Activated T-cell treated with anti-CD3 and anti-CD28 coated beads, Interleukin-2, amount 50 U/mL, for 48 hours (primary cell): ENCODE data around the gene ZNF385B.
"Not testable (repeated sequence)": the region's sequence is repeated elsewhere in the genome, so short reads cannot be mapped to it uniquely, and the experiment has no call there.

Experiments used
- DNase-seq, 2 experiments: peaks; one replicate each; pipeline ENCODE4 v3.0.0-alpha.2; 2020

Gene ZNF385B

DNA sequence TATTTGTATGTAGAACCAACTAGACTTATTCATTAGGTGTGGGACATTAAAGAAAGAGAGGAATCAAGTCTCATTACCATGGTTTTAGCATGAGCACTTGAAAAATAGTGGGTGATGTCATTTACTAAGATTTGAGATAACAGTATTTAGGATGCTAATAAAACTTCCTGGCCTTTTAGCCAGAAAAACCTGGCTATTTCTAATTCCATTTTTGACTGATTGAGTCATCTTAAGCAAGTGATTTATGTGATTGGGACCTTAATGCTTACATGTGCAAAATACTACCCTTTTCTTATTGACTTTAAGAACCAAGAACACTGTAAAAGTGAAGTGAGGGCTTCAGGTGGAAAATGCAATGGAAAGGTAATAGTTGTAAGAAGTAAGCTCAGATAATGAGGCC lies 400.0 kb downstream of the ZNF385B start:
- DNase-seq, result no peak

DNA sequence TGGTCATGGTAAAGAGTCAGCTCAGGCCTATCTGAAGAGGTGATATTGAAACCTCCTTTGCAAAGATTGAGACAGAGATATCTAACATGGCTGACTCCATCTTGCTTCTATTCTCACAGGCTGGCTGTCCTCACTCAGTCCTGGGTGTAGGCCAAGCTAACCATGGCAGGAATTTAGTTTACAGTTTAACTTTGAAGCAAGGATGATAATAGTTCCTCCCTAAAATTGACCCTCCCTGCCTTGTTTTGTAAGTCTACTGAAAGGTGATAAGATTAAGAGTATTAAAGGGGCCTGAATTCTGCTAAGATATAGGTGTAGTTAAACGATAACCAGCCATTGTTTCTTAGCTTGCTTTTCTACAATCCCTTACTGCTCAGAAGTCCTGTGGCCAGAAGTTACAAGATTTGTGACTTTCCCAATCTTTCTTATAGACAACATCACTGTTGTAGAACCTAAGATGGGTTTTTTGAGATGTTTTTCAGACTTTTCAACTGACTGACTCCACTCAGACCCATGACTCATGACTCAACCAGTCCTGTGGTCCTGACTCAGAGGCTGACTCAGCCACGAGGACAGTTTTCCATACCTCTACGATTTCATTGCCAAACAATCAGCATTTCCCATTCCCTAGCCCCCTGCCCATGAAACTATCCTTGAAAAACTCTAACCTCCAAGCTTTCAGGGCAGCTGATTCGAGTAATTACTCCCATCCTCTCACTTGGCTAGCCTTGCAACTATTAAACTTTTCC lies 401.1 kb downstream of the ZNF385B start:
- peak; percentile 40 to 42 for DNase-seq

DNA sequence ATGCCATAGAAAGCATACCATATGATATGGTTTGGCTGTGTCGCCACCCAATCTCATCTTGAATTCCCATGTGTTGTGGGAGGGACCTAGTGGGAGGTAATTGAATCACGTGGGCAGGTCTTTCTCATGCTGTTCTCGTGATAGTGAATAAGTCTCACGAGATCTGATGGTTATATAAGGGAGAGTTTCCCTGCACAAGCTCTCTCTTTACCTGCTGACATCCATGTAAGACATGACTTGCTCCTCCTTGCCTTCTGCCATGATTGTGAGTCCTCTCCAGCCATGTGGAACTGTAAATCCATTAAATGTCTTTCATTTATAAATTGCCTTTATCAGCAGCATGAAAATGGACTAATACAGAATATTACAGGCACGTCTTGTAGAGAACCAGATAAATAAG lies 403.3 kb downstream of the ZNF385B start:
- DNase-seq, result not testable (repeated sequence)

DNA sequence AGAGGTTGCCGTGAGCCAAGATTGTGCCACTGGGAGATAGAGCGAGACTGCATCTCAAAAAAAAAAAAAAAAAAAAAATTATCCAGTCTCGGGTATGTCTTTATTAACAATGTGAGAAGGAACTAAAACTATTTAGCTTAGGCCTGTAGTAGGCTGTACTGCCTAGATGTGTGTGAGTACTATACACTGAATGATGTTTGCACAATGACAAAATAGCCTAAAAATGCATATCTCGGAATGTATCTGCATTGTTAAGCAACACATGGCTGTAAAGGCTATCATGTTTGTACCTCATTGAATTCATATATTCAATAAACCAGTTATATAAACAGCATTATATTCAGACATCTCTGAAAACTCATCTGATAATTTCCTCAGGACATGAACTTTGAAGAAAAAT lies 405.6 kb downstream of the ZNF385B start:
- DNase-seq, result no peak

DNA sequence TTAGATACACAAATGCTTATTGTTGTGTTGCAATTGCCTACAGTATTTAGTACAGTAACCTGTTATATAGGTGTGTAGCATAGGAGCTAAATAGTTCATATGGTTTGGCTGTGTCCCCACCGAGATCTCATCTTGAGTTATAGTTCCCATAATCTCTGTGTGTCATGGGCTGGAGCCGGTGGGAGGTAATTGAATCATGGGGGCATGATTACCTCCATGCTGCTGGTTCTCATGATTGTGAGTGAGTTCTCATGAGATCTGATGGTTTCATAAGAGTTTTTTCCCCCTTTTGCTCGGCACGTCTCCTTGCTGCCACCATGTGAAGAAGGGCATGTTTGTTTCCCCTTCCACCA lies 406.3 kb downstream of the ZNF385B start:
- no peak for DNase-seq

DNA sequence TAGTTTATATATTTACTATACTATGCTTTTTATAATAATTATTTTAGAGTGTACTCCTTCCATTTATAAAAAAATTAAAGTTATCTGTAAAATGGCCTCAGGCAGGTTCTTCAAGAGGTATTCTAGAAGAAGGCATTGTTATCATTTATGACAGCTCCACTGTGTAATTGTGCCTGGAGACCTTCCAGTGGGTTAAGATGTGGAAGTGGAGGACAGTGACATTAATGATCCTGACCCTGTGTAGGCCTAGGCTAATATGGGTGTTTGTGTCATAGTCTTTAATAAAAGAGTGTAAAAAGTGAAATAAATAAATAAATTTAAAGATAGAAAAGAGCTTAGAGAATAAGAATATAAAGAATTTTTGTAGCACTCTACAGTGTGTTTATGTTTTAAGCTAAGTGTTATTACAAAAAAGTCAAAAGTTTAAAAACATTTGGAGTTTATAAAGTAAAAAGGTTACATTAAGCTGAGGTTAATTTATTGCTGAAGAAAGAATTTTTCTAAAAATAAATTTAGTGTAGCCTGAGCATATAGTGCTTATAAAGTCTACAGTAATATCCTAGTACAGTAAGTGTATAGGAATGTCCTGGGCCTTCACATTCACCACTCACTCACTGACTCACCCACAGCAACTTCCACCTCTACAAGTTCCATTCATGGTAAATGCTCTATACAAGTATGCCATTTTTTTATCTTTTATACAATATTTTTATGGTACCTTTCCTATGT lies 406.8 kb downstream of the ZNF385B start:
- DNase-seq, result no peak

DNA sequence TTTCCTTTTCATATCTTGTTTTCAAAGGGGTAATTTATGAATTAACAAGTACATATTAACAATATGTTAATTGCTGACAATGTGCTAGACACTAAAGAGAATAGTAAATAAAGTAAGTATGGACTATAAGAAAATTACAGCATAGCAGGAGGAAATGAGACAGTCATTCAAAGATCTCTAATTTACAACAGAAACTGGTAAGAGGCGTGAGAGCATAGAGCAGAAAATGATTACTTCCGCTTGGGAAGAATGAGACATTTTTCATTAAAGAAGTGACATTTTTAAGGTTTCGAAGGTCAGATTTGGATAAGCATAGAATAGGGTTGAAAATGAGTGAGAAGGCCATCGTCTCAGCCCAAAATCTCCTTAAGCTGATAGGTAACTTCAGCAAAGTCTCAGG lies 412.4 kb downstream of the ZNF385B start:
- no peak for DNase-seq

DNA sequence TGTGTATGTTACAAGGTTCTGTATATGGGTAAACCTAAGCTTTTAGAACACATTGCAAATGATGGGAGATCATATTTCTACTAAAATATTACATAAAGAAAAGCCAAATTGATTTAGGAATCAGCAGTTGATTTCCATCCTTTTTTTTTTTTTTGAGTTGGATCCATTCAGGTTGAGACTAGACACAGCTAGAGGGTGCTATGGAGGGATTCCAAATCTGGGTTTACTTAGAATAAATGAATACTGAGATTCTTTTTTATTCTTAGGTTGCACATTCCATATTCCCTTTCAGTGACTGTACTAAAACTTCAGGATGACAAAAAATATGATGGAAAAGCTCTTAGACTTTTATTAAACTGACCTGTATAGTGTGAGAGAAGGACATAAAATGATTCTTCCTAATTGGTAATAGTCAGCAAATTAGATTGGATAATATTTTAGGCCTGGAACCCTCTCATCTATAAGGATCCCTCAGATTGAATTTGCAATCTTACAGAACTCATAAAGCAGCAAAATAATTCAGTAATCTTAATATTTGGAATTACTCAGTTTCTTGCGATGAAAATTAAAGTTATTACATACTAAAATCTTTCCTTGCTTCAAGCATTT lies 413.5 kb downstream of the ZNF385B start:
- no peak for DNase-seq

DNA sequence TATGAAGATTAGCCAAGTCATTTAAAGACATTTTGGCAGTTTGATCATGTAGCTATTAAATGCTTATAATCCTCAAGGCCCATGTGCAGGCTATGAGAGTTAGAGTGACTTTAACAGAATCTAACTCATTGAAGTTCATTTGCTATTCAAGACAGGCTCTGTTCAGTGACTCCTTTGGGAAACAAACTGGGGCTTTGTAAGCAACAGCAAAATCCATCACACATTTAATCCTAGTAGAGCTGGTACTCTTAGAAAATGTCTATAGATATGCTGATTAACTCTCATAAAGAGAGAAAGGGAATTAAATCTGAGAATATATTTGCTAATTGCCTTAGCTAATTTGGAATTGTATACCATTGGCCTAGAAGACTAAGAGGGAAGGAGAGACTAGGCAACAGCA lies 414.0 kb downstream of the ZNF385B start:
- DNase-seq, result no peak

DNA sequence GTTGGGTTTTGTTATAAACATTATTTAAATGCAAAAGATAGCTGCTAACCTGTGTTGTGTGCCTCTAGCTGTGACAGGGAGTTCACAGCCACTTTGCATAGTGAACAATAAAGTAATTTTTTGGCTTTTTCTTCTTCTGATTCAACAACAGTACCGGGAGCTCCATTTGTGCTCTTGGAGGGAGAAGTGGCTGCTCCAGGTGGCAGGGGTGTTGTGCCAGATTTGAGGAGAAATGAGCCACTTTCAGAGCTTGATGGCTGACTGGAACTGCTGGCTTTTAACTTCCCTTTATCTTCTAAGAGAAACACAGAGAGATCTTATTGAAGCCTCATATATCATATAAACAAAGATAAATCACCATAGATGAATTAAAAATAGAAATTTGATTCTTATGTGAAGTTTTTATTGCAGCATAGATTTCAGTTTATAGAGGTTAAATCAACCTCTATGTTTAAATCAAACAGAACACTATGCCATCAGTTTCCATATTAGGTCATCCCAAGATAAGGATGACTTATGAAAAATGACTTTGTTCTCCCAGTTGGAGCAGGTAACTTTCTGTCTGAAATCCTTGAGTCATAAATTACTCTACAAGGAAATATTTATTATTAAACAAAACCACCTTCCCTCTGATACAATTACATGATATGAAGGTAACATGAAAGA lies 414.8 kb downstream of the ZNF385B start:
- DNase-seq, result no peak

DNA sequence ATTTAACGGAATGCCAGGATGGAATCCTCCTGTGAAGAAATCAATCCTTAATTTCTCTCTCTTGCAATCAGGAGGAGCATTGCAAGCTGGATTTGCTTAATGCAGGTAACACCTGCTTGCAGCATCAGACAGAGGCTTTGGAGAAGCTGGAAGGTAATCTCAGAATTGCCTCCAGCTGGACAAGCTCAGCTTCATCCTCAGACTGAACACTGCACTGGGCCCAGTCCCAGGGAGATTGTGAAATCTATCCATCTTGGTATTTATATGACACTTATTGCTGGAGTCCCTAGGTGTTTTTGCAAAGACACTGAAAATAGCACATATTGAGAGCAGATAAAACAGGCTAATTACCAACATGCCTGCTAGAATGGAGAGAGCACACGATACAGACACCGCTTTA lies 417.4 kb downstream of the ZNF385B start:
- no peak for DNase-seq

DNA sequence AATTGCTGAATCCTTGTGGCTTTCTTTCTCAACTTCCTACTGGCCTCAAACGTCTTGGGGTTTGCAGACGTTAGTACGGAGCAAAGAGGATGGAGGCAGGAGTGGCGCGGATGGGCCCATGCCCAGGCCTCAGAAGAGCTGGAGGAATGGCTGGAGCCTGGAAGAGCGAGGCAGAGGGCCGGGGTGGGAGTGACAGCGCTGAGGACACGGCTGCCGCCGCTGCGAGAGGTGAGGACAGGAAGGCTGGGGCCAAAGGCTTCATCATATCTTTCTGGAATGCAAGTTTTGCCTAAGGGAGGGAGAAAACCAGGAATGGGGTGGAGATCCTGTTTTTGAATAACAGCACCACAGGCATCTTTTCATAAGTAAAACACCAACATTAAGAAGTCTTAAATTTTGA lies 418.2 kb downstream of the ZNF385B start:
- no peak for DNase-seq

DNA sequence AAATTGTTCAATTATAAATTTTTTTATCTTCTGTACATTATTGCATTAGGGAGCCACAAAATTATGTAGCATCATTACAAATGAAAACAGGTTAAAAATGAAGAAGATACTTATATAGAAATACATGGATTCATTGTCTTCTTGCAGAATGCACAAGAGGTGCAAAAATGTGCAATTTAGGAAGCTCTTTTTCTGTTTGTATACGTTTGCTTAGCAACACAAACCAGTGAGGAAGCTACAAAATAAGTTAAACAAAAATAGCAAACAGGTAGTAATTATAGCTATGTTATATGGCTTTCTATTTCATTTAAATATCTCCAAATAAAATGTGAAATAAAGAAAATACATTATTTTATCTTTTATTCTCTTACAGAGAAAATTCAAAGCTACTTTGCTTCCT lies 419.2 kb downstream of the ZNF385B start:
- no peak for DNase-seq

DNA sequence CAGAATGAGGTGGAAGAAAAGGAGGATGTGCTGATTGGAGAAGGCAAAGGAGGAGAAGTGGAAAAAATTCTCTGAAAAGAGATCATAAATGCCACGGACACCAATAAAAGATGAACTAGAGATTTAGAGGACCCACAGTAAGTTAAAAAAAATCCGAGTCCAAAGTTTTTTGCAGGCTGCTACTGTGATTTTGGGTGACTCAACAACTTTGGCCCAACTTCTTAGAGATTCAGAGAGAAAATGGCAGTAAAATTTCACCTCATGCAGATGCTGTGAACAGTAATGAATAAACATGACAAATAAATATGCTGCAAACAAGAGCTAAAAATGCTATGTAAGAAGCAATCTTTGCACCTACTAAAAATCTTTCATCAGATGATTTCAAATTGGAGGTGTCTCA lies 419.9 kb downstream of the ZNF385B start:
- DNase-seq, result no peak

DNA sequence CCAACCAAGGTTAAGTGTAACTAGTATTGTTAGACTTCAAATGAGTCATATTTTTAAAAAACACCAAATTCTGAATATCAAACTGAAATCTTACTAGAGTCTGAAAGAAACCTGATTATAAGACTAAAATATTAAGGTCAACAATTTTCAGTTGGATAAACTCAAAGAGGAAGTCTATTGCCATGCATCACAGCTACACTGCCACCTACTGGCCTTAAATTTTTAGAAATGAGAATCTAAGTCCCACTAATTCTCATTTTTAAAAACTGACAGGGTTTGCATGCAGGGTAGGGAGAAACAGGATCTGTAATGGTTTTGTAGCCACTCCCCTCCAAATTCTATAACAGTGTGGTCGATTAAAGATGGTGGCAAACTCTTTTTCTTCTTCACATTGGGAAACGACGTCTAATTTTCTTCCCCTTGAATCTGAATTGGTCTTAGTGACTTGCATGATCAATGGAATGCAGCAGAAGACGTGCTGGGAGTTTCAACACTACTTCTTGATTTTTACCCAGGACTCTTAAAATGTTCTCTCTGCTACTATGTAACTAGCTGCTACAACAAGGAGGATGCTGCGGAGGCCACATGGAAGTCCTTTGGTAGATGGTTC lies 420.7 kb downstream of the ZNF385B start:
- no peak for DNase-seq

DNA sequence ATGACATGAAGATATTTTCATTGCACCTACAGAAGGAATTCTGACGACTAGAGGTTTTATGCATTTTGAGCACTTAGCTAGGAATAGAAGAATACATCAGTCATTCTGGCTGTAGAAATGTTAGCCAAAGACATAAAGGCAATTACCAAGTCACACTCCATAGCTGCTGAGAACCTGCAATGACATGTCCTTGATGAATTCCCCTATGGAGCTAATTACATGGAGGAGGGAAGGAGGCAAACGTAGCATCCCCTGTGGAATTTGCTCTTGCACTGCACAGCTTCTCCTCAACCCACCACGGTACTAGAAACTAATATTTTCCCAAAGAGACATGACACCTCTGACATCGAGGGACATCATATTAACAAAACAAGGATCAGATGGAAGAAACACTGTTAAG lies 422.8 kb downstream of the ZNF385B start:
- DNase-seq, result no peak

DNA sequence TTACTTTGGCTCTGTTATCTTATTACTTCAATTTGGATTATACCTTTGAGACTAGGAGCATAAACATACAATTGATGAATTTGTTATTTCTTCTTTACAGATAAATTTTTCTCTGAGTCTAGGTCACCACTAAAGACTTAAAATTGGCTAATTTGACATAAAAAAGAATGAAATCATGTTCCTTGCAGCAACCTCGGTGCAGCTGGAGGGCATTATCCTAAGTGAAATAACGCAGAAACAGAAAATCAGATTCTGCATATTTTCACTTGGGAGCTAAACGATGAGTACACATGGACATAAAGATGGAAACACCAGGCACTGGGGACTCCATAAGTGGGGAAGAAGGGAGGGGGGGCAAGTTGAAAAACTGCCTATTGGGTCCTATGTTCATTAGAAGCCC lies 424.0 kb downstream of the ZNF385B start:
- no peak for DNase-seq

DNA sequence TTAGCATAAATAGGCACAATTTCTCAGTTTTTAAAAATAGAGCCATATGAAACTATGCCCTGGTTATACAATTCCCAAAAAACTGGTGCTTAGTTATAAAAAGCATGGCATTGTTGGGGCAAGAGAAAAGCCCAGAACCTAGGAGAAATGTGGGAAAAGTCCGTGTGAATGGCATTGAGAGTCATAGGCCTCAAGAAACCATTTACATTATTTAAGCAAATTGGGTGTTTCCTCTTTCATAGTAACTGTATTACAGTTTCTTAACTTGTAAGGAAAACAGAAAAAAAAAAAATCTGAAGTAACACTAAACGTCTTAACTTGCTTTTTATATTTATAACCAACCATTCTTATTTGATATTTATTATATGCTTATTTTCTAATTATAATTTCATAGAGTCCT lies 425.8 kb downstream of the ZNF385B start:
- DNase-seq, result no peak

DNA sequence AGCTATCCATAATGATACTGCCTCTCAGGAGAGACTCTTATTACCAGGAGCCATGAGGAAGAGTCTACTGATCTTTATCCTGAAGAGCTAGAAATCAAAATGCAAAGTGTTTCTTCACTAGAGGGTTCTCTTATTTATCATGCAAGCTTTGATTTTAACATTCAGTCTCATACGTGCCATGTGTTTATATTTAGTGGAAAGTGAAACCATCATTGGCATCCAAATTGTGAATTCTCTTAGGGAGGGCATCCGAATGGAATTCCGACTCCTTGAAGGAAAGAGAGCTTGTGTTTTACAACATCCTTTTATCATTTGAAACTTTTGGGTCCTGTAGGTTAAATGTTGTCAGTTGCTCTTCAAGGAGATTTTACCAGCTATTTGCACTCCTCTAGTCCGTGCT lies 426.4 kb downstream of the ZNF385B start:
- no peak for DNase-seq

DNA sequence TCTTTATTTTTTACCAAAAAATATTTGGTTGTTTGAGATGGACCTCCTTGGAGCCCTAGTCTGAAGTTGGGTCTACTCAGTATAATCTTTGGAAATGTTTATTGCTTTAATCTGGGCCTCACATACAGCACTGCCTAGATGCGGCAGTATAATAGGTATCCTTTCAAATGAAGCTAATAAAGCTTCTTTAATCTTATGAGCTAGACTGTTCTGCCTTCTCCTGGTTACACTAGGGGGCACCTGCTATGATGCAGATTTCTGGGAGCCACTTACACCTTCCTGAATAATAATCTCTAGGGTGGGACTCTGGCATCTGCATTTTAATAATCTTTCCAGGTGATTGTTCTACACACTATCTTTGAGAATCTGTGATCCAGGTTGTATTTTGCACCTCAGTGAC lies 427.1 kb downstream of the ZNF385B start:
- DNase-seq, result no peak

DNA sequence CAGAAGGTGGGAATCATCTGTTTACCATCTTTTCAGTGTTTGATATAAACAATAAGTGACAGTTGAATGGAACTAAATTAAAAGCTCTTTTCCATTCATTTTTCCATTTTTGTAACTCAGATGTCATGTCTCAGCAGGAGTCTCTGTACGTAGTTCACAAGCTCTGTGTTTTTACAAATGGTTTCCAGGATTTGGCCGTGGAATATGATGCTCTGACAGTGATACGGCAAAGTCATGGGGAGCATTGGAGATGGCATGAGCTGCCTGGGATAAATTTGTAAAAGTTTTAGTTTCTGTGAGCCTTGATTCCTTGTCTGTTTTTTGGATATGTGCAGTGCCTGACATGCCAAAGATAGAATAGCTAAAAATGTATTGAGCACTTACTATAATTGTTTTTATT lies 428.7 kb downstream of the ZNF385B start:
- DNase-seq, result no peak

DNA sequence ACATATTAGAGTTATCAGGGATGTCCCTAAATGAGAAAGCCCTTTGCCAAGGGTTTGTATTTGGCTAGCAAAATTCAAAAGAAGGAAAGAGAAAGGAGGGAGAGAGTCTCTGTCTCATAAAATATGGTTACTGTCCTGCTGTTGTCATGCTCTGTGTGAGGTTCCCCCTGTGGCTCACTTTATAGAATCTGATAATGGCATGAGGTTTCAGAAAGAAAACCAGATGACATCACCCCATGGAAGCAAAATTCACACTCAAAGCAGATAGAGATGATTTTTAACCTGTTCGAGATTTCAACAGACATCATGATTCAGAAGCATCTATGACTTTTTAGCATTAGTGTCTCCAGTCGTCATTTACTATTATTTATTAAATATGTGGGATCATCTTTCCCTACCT lies 431.8 kb downstream of the ZNF385B start:
- DNase-seq, result no peak

DNA sequence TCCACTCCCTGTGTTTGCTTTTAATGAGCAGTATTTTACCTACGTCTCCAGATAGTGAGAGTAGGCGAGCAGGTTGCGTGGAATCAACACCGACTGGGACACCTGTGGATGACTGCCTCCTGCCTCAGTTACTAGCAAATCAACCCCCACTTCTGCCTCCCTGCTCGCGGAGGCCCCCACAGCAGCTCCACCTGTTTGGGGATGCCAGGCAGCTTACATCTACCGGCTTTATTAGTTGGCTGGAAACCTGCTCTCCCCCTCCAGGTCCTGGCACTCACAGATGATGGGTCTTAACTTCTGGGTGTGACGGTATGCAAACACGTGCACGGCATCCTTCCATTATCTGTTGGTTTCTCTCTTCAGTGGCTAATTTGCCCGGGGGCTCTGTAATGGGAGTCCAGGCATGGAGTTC lies 432.3 kb downstream of the ZNF385B start:
- DNase-seq, result no peak
